WERI-Rb-1 (cell line): ENCODE data around the gene GATA5.

Experiments used
- DNase-seq: peaks from one replicate; pipeline ENCODE4 v3.0.0-alpha.2; 2020
- H3K27ac ChIP-seq: fragments of 250-450 bp; sonication (Bioruptor Pico); 2 replicates; pipeline ENCODE4 v1.5.1; 2020; ENCODE audit warnings: mild to moderate bottlenecking, moderate library complexity
- H3K27me3 ChIP-seq: fragments of 250-450 bp; sonication (Bioruptor Pico); 2 replicates; pipeline ENCODE4 v1.5.1; 2021; ENCODE audit warnings: mild to moderate bottlenecking, low read depth, moderate library complexity; ENCODE audit not compliant: insufficient read depth, severe bottlenecking
- H3K36me3 ChIP-seq: fragments of 250-450 bp; sonication (Bioruptor Pico); 2 replicates; pipeline ENCODE4 v1.5.1; 2020; ENCODE audit warnings: mild to moderate bottlenecking, moderate library complexity
- H3K4me3 ChIP-seq: 2 replicates; pipeline ENCODE4 v1.5.1; 2011; ENCODE audit warnings: low read depth, mild to moderate bottlenecking, control low read depth, low read length
- H3K9me3 ChIP-seq: fragments of 250-450 bp; sonication (Bioruptor Pico); 2 replicates; pipeline ENCODE4 v1.5.1; 2021; ENCODE audit warnings: mild to moderate bottlenecking, moderate library complexity; ENCODE audit not compliant: severe bottlenecking
- CTCF ChIP-seq: IDR thresholded peaks from 2 replicates; pipeline ENCODE4 v1.5.1; 2011; ENCODE audit warnings: low read depth, mild to moderate bottlenecking, control low read depth, inconsistent platforms, low read length

Gene GATA5

GRCh38 chr20:62466072-62466760 is 9.6 kb downstream of the GATA5 start:
- no peak overlapping the region for H3K27ac ChIP-seq
- no peak for DNase-seq
- no peaks in the 10 kb centered on the region for H3K9me3 ChIP-seq
- no peak overlapping the region for H3K4me3 ChIP-seq
- H3K27me3 ChIP-seq: no peaks in the 10 kb centered on the region
- no peak for TF ChIP-seq CTCF
- no peaks in the 10 kb centered on the region for H3K36me3 ChIP-seq

GRCh38 chr20:62464990-62465389 is 10.8 kb downstream of the GATA5 start:
- TF ChIP-seq CTCF: no peak
- DNase-seq: no peak
- Histone ChIP-seq H3K9me3 (no peaks in the 10 kb centered on the region), H3K36me3 (no peaks in the 10 kb centered on the region), H3K27ac (no peak overlapping the region), H3K27me3 (no peaks in the 10 kb centered on the region), H3K4me3 (no peak overlapping the region)

GRCh38 chr20:62464425-62464770 is 11.4 kb downstream of the GATA5 start:
- Histone ChIP-seq H3K4me3 (no peak overlapping the region), H3K27ac (no peak overlapping the region), H3K9me3 (no peaks in the 10 kb centered on the region), H3K27me3 (no peaks in the 10 kb centered on the region), H3K36me3 (no peaks in the 10 kb centered on the region)
- DNase-seq: no peak
- TF ChIP-seq CTCF: no peak

DNA sequence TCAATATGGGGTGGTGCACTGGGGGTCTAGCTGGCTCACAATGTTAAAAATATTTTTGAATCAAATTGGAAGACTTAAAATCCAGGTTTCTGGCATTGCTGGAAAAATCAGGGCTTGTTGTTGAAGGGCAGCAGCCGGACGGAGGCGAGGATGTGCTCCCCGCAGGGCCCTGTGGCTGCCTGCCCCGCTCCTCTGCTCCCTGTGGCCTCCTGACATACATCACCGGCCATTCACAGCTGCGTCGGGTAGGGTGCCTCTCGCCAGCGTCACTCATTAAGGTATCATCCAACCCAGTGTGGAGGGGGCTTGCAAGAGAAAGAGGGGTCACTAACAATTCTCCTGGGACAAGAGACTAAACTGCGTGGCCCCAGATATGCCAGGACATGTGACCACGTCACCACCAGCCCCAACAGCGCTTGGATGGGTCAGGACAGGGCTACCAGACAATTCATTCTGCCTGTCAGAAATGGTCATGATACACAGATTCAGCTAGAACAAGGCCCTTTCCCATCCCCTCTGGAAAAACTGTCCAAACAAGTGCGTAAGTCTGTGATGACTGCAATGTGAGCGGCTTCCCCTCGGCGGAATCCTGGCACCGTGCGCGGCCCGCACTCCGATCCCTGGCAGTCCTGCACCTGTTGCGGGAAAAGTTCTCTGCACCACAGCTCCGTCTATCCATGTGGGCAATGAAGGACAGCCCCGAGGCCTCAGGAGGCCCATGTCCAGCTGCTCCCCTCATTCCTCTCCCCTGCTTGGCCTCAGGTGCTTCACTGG is 12.0 kb downstream of the GATA5 start:
- no peak for DNase-seq
- no peak overlapping the region for H3K27ac ChIP-seq
- TF ChIP-seq CTCF: no peak

DNA sequence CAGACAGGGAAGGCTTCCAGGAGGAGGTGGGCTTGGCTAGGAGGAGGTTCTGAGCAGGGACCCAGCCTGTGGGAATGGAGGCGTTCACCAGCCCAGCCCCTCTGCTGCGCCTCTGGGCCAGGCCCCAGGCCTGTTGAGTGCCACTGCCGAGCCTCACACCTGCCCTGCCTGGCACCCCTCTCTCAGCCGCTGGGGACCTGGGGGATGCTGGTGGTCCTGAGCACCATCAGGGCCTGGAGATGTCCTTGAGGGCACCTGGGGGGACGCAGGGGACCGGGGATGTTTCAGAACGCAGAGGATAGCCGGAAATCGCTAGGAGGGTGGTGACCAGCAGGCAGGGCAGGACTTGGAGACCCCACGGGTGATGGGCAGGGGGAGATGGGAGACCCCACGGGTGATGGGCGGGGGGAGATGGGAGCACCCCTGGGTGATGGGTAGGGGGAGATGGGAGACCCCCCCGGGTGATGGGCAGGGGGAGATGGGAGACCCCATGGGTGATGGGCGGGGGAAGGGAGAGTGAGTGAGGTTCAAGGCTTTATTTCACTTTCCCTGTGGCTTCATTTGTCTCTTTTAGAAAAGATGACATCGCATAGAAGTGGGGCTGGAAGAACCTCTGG is 12.7 kb downstream of the GATA5 start:
- Histone ChIP-seq H3K9me3 (no peaks in the 10 kb centered on the region), H3K36me3 (no peaks in the 10 kb centered on the region), H3K27ac (no peak overlapping the region), H3K4me3 (no peak overlapping the region), H3K27me3 (no peaks in the 10 kb centered on the region)
- no peak for TF ChIP-seq CTCF
- no peak for DNase-seq

More for the DNA sequence above, 12.0 kb downstream of the GATA5 start:
- H3K27me3 ChIP-seq: no peaks in the 10 kb centered on the region
- H3K4me3 ChIP-seq: no peak overlapping the region
- no peaks in the 10 kb centered on the region for H3K9me3 ChIP-seq
- H3K36me3 ChIP-seq: no peaks in the 10 kb centered on the region
